AG20443 (cell line): ENCODE data around the gene CTIF.

Experiments
- DNase-seq: peaks from one replicate; pipeline ENCODE4 v3.0.0; 2012; ENCODE audit warnings: low spot score, mixed read lengths

The CTIF gene

DNA sequence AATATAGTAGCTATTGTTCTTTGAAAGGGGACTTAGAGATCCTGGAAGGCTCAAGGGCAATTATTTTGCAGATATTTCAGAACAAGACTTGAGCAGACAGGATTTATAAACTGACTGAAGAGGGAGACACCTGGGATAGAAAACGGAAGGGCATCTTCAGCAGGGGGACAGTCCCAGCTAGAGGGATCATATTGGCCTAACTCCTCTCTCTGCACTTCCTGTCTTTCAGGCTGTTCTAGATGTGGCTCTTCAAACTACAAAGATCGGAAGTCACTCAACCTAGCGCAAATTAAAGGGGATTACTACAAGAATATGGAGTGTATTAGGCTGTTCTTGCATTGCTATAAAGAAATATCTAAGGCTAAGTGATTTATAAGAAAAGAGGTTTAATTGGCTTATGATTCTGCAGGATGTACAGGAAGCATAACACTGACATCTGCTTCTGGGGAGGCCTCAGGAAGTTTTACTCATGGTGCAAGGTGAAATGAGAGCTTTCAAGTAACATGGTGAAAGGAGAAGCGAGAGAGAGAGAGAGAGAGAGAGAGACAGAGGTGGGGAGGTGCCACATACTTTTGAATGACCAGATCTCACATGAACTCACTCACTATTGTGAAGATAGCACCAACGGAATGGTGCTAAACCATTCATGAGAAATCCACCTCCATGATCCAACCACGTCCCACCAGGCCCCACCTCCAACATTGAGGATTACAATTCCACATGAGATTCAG, 5.3 kb upstream of the CTIF start:
- no peak for DNase-seq

DNA sequence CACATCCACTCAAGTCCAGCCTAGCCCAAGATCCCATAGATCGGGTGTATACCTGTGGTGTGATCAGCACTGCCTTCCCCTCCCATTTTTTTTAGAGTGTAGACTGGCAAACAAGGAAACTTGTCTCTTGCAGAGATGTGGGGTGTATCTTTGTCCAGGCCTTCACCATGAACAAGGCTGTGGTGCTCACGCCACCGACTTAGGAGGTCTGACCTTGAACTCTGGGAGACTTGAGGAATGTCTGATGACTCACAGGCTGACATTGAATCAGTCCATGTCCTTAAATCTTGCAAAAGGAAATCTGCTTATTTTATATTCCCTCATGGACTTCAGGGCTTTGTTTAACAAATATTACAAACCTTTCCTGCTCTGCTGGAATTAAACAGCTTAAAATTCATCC, 4.5 kb upstream of the CTIF start:
- peak; percentile 61 for DNase-seq

DNA sequence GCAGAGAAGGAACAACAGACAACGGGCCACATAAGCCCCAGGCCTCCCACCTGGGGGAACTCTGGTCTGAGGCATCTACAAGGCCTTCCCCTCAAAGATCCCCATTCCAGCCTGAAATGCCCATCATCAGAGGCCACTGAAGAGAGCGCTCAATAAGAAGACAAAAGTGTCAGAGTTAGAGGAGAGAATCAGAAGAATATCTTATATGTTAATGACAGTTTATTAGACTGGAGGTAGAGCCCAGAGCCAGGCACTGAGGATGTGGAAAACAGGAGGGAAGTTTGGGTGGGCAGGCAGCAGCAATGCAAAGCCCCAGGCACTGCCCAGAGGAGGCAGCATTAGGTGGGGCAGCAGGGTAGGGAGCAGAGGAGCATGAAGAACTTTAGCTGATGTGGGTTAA, 2.9 kb upstream of the CTIF start:
- no peak for DNase-seq

DNA sequence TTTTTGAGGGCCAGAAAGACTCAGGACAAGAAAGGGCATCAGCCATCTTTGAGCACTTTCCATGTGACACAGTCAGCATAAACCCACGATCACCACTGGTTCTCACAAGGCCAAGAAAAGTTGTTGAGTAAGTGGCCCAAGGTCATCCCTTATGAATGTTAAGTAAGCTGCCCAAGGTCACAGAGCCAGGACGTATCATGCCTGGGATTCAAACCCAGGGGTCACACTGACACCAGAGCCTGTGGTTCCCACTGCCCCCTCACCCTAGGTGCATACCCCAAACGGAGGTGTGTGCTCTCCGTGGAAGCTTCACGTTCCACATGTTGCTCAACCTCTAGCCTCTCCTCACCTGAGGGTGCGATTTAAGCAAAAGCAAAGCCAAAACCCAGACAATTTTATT, 2.3 kb upstream of the CTIF start:
- DNase-seq = no peak

DNA sequence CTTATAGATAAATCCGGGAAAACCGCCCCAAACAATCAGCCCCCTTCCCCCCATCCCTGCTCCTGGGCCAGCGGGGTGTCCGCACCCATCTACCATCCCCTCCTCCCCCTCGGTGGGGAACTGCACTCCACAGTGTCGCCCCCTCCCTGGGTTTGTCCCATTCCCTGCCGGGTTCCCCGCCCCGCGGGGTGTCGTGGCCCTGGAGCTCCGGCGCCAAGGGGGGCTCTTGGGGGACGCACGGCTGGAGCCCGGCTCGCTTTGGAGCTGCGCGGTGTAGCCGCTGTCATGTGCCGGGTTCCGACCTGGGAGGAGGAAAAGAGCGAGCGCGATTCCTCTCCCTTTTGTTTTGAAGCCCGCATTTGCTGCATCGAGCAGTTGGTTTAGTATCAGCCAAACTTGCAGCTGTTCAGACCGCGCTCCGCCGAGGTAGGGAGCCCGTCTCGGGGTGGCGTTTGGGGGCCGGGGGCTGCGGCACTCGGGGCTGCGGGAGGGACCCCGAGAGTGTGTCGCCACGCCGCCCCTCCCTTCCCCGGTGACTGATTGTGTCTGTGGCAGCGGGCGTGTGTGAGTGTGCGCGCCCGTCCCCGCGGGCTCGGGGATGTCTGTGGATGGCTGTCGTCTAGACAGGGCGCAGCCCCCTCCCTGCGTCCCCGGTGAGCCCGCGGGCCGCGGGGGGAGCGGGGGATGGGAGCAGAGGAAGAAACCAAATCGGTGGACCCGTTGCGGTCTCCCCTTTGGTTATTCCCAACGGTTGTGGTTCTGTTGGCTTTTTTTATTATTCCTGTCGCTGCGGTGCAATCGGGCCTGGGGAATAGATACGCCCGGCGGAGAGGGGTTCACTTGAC, 797 bp downstream of the CTIF start:
- DNase-seq = peak; percentile 46

DNA sequence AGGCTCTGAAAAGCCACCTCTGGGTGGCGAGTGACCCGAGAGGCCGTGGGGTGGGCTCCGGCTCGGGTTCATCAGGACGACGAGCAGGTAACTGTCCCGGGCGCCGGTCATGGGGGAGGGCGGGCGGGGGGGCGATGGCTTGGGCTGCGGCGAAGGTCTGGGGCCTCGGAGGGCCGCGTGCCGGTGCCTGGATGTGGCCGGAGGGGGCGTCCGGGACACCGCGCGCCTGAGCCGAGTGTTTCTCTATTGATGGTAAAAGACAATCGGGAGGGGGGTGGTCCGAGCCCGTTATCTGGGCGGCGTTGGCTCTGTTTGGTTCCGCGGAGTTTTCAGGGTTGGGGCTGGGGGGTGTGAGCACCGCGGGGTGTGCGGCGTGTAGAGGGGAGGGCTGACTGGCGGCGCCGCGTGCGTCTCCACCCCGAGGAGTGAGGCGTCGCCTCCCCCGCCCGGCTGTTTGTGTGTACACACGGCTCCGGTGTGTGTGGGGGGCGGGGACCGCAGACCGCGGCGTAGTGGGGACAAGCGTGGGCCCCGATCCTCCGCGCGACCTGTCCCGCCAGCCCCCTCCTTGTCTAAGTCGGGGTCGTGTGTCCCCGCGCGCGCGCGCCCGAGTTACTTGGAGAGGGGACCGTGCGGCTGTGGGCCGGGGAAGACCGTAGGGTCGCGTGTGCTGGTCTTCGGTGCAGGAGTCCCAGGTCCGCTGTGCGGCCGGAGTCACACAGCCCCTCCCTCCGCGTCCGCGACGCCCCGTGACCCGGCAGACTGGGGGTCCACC, 1.6 kb downstream of the CTIF start:
- DNase-seq = peak; percentile 73

DNA sequence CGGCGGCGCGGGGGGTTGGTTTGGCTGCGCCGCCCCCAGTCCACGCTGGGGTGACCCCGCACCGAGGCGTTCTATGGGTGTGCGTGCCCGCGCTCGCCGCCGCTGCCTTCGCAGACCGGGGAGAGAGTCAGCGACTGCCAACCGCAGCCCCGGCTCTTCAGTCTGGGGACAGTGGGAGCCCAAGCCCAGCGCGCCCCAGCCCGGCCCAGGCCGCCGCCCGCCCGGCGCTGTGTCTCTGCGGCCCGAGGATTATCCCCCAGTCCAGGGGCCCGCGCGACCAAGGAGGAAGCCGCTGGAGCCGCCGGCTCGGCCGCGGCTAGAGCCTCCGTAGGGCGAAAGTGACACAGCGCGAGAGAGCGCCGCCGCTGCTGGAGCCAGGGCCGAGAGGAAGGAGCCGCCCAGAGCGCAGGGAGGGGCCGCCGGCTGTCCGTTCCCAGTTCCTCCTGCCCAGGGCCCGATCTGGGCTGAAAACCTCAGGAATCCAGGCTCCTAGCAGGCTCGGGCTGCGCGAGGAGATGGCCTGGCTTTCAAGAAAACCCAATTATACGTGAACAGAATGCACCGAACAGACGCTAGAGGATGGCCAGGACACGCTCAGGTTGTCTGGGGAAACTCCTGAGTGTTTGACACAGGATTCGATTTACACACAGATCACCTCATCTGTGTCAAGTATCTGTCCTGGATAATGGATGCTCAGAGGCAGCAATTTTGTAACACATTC, 2.4 kb downstream of the CTIF start:
- peak; percentile 86 for DNase-seq

DNA sequence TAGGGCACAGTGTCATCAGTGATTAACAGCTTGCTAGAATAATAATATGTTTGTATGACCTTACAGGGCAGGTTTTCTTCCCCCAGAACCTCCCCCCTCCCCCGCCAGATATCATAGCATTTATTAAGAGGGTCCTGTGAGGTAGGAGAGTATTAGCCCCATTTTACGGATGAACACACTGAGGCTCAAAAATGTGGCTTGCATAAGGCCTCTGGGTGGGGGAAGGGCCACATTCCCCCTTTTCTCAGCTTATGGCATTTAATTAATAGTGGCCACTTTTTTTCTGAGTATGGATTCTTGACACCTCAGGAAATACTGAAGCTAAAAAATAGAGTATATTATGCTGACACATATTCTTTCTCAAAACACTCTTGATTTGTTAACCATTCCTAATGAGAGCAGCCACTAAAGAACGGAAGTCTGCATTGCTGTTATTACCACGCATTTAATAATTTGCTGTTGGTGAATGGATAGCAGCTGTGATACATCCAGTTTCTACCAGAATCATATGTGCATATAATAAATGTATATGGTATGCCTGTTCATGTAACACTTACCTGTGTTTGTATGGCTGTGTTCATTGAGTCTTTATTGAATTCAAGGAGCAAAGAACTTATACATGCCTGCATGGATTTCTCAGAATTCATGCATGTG, 3.0 kb downstream of the CTIF start:
- DNase-seq = no peak

DNA sequence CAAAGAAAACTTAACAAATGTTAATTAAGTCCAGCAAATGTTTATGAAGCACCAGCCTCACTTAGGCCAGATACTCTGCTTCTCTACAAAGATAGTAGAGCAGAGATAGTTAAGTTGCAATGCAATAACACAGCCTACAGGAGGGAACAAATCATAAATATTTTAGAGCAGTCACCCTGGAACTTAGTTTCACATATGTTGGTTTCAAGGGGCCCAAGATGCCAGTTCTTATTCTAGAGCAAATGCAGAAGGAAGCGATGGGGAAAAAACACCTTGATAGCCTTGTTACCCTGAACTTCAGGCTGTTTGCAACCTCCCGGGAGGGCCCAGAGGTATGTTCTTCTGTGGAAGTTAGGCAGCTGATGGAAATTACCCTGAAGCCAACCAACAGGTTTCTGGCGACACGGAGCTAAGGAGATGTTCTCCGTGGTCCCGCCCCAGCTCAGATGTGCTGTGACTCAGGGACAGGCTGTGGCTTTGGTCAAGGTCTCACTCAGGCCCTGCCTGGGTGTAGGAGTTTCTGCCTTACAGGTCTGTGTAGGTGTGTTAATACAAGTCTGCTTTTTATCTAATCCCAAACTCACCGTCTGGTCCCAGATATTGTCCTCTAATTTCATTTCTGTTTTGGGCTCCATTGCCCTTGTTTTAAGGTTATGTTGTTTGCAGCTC, 3.8 kb downstream of the CTIF start:
- no peak for DNase-seq

DNA sequence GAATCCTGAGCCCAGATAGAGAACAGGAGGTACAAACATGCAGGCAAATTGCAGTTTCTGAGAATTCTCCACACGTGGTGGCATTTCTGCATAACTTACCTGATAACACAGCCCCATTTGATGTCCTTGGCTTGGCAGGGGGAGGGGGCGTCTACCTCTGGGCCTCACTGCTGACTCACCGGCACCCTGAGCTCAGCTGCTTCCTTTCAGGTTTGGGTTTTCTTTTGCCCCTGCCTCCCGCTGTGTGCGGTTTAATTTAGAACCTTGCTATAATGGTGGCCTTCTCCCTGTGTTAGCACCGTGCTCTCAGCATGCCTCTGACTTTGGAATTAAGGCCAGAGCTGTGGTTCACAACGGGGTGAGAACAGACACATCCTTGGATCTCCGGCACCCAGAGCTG, 4.4 kb downstream of the CTIF start:
- DNase-seq = no peak

DNA sequence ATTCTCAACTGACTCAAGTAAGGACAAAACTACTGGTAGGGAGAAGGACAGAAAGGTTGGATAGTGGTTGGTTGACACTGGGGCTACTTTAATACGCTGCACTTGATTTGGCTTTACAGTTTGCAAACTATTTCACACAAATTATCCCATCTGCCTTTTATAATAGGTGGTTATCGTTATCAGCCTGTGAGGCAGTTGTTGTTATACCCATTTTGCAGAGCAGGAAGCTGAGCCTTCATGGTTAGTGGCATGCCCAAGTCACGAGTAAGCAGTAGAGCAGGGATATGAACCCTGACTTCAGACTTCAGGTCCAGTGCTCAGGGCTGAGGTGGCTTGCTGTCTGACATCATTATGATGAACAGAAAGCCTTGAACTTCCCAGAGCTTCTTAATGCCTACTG, 5.3 kb downstream of the CTIF start:
- no peak for DNase-seq

DNA sequence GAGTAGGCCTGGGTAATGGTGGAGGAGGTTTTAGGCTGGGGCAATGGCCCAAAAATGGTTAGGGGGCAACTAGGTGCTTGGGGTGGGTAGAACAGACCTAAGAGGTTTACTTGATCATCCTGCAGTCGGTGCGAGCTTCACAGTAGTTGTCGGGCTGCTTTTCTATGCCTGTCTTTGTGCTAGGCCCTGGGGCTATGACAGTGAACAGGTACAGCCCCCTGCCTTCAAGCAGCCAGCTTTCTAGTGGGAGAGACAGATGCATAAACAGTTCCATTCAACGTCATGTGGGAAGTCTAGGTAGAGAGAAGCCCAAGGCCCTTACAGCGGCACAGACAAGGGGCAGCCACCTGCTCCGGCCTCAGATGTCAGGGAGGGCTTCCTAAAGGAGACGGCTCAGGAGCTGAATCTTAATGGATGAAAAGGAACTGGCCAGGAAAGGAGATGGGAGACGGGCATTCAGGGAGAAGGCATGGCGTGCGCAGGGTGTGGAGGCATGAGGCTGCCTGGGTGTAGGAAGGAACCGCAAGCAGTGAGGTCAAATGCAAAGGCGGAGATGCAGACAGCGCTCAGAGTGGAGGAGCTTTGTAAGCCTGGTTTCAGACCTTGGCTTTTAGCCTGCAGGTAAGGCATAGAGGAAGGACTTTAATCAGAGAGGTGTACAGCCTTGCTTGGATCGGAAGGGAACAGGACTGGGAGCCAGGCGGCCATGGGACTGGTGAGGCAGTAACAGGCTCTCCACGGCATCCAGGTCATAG, 6.0 kb downstream of the CTIF start:
- no peak for DNase-seq

DNA sequence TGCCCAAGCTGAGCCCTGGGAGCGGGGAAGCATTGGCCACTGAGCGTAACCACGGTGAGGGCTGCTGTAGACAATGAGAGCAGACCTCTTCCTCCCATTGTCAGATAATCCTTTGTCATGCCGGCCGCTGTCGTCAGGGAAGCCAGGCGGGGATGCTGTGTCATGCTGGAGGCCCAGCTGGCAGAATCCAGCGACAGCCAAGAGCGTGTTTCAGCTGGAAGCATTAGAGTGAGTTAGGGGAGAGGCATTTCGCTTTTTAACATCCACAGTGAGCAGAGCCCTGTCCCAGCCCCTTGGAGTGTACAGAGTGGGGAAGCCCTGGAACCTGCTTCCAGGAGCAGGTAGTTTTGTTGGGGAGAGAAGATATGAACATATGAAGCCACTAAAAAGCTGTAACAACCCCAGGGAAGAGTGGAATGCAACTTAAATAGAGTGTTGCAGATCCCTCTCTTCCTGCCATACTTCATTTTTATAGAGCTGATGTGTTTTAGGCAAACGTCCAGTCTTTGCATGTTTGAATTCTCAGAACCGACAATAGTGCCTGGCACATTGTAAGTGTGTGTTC, 7.0 kb downstream of the CTIF start:
- peak; percentile 86 for DNase-seq

DNA sequence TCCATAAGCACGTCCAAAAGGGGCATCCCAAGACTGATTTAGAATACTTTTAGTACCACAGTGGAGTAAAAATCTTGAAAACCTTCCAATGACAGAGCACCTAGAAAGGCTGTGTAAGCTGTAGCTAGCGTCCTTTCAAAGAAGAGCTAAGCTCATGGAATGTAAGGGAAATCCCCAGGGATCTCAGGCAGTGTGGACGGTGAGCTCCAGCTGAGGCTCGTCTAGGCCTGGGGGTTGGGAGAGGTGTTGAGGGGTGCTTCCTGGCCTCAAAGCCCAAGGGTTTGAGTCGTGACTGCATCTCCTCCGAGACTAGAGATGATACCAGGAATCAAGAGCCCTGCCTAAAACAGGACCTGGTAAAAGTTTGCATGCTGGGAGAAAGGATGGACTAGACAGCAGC, 7.6 kb downstream of the CTIF start:
- DNase-seq = no peak

DNA sequence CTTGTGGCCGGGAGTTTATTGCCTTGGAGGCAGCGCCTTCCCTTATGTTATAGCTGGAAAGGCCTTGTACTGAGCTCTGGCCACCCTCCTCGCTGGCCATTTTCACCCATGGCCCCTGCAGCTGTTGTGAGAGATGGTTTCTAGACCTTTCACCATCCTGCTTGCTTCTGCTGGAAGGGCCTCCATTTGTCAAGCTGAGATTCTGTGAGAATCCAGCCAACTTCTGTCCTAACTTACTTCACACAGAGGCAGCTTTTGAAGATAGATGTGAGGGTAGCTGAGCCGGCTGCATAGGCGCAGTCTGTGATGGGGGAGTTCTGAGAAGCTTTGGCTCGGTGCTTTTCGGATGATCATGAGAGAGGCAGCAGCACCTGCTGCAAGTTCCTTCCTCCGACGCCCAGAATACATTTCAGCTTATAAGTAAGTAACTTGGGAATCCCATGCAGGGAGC, 8.7 kb downstream of the CTIF start:
- no peak for DNase-seq

DNA sequence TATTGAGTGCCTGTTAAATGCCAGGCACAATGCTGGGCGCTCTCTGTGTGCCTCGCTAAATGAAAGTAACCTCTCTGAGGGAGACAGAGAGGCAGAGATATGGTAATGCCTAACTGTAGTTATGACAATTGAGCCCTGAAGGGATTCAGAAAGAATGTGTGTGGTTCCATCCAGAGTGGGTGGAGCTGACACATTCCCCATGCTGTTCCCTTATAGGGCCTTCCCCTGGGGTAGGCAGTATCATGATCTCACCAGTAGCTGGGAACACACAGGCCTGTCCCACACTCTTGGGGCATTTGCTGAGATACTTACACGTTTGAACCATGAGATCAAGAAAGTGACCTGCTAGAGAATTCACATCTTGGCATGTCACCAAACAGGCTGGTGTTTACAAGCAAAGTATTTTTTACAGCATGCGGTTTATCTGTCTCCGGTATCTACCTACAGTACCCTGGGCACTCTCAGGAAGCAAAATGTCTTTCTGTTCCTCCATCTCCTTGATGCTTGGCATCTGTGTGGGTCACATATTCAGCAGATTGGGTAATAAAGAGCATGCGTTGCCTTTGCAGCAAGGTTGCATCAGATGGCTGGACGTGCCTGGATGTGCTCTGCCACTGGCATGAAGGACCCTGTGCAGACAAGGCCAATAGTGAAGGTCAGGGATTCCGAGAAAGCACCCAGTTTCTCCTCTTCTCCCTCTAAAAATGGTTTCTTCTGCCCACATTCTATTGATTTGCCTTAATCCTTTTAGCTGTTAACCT, 9.4 kb downstream of the CTIF start:
- DNase-seq = peak; percentile 93

DNA sequence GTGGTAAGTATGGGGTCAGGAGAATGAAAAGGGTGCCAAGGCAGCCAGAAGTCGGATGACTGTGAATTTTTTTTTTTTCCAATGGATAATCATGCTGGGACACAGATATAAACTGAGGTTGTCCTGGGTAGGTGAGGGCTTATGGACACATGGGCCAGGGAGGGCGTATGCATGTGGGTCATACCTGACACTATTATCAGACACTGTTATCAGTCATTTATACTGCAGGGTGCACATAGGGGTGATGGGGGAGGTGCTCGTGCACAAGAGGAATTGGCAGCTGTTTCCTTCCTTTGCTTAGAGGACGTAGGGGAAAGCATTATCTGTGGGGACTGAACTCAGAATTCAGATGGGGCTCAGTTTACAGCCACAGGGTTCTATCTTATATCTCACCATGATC, 10.1 kb downstream of the CTIF start:
- DNase-seq = no peak

DNA sequence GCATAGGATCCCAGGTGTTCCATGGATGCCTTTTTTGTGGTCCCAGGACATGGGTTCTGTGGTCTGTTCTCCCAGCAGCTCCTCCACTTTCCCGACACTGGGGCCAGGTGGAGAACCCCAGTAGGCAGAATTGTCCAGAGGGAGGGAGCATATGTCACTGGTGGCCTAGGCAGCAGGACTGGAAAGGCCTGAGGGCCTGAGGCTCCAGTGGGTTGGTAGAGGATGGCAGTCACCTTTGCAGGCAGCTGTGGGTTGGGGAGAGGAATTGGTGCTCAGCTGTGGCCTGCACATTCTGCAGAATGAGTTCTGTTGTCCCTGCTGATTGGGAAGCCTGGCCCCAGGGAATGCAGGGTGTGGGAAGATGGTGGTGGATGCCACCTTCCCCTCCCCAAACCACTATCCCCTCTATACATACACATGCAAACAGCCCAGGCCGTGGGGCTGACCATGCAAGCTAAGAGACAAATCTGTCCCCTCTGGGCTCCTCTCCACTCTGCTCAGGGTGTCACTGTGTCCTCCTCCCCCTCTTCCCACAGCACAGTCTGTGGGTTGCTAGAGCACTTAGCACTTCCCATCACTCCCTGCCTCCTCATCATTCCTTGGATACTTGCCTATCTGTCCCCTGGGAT, 11.4 kb downstream of the CTIF start:
- DNase-seq = no peak

DNA sequence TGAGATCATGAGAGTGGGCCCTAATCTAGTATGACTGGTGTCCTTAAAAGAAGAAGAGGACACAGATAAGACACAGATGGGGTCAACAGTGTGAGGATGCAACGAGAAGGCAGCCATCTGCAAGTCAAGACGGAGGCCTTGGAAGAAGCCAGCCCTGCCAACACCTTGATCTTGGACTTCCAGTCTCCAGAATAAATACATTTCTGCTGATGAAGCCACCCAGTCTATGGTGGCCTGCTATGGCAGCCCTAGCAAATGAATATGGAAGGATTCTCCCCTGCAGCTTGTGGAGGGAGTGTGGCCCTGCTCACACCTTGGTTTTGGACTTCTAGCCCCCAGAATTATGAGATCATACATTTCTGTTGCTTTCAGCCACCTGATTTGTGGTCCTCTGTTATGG, 12.3 kb downstream of the CTIF start:
- no peak for DNase-seq
